IMR-90 (cell line): ENCODE measurements around the gene KIAA0040.

Source experiments
- BHLHE40 ChIP-seq: fragments of 150-350 bp; IDR thresholded peaks from 2 replicates; pipeline ENCODE4 v1.6.1; 2016; ENCODE audit warnings: mild to moderate bottlenecking, low read depth, low read length
- CTCF ChIP-seq: conservative IDR thresholded peaks from 2 replicates; pipeline ENCODE4 v1.5.1; 2012; ENCODE audit warnings: mild to moderate bottlenecking, low read depth, low read length, improper control_type of control experiment
- ELK1 ChIP-seq: fragments of 150-350 bp; IDR thresholded peaks from 2 replicates; pipeline ENCODE4 v1.6.1; 2016; ENCODE audit warnings: low read depth, mild to moderate bottlenecking, low read length, moderate library complexity, borderline replicate concordance
- FOS ChIP-seq: fragments of 150-350 bp; IDR thresholded peaks from 2 replicates; pipeline ENCODE4 v1.6.1; 2016; ENCODE audit warnings: low read depth, low read length
- MAFK ChIP-seq: IDR thresholded peaks from 2 replicates; pipeline ENCODE4 v1.6.1; 2012; ENCODE audit warnings: low read depth, low read length, improper control_type of control experiment
- MAZ ChIP-seq: IDR thresholded peaks from 2 replicates; pipeline ENCODE4 v1.6.1; 2012; ENCODE audit warnings: low read depth, mild to moderate bottlenecking, low read length, improper control_type of control experiment, moderate library complexity, borderline replicate concordance
- POLR2A ChIP-seq: IDR thresholded peaks from 2 replicates; pipeline ENCODE4 v1.6.1; 2012; ENCODE audit warnings: mild to moderate bottlenecking, low read depth, low read length
- RAD21 ChIP-seq: IDR thresholded peaks from 2 replicates; pipeline ENCODE4 v1.6.1; 2012; ENCODE audit warnings: low read length, improper control_type of control experiment
- RCOR1 ChIP-seq: IDR thresholded peaks from 2 replicates; pipeline ENCODE4 v1.6.1; 2012; ENCODE audit warnings: mild to moderate bottlenecking, low read length, improper control_type of control experiment; ENCODE audit not compliant: insufficient replicate concordance
- RFX5 ChIP-seq: IDR thresholded peaks from 2 replicates; pipeline ENCODE4 v1.8.0; 2012; ENCODE audit warnings: low read depth, mild to moderate bottlenecking, low read length, moderate library complexity
- TF ChIP-seq, protein P1 (sequence below): fragments of 150-350 bp; IDR thresholded peaks from 2 replicates; pipeline ENCODE4 v1.6.1; 2017; ENCODE audit warnings: mild to moderate bottlenecking, antibody characterized with exemption, low read length, low read depth

GRCh38 chr1:175176246-175176645, 16.3 kb downstream of the KIAA0040 start:
- TF ChIP-seq CTCF (no peak), POLR2A (no peak), ELK1 (no peak), FOS (no peak), BHLHE40 (no peak), MAZ (no peak), RFX5 (no peak), RCOR1 (no peak), RAD21 (no peak), MAFK (no peak)
- TF ChIP-seq, protein P1, sequence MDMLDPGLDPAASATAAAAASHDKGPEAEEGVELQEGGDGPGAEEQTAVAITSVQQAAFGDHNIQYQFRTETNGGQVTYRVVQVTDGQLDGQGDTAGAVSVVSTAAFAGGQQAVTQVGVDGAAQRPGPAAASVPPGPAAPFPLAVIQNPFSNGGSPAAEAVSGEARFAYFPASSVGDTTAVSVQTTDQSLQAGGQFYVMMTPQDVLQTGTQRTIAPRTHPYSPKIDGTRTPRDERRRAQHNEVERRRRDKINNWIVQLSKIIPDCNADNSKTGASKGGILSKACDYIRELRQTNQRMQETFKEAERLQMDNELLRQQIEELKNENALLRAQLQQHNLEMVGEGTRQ, result no peak
